HG02840 (cell line): ENCODE data around the gene D2HGDH.
"Not testable (repeated sequence)": the region's sequence is repeated elsewhere in the genome, so short reads cannot be mapped to it uniquely, and the experiment has no call there.

ENCODE experiments used
- ATAC-seq: cut with Tn5 transposase; IDR thresholded peaks from one replicate; pipeline ENCODE4 v1.9.1; 2021; ENCODE audit warnings: mild to moderate bottlenecking, moderate library complexity, moderate number of reproducible peaks; ENCODE audit not compliant: unreplicated experiment, low FRiP score

D2HGDH gene

GRCh38 chr2:241815477-241816430 is 81.3 kb downstream of the D2HGDH start:
- ATAC-seq, result no peak

DNA sequence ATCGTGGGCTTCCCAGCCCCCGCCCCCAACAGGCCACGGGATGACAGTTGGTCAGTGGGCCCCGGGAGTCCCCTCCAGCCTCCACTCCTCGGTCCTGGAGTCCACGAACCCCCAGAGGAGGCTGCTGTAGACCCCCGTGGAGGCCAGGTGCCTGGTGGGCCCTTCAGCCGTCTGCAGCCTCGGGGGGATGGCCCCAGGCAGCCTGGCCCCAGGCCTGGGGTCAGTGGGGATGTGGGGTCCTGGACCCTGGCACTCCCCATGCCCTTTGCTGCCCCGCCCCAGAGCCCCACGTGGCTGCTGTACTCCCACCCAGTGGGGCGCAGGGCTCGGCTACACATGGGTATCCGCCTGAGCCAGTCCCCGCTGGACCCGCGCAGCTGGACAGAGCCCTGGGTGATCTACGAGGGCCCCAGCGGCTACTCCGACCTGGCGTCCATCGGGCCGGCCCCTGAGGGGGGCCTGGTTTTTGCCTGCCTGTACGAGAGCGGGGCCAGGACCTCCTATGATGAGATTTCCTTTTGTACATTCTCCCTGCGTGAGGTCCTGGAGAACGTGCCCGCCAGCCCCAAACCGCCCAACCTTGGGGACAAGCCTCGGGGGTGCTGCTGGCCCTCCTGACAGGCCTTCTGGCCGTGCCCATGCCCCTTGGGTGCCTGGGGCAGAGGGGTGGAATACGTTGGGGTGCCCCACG is 82.1 kb downstream of the D2HGDH start:
- no peak for ATAC-seq

GRCh38 chr2:241817126-241817820 is 82.8 kb downstream of the D2HGDH start:
- ATAC-seq, result no peak

DNA sequence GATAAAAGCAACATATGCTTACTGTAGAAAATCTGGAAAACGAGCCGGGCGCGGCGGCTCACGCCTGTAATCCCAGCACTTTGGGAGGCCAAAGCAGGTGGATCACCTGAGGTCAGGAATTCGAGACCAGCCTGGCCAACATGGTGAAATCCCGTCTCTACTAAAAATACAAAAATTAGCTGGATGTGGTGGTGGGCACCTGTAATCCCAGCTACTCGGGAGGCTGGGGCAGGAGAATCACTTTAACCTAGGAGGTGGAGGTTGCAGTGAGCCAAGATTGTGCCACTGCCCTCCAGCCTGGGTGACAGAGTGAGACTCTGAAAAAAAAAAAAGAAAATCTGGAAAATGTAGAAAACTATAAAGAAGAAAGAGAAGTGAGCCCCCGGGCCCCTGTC is 83.4 kb downstream of the D2HGDH start:
- ATAC-seq, result not testable (repeated sequence)
